Stimulated activated CD8-positive, alpha-beta memory T cell treated with anti-CD3 and anti-CD28 coated beads, Interleukin-12 subunit alpha, Interleukin-12 subunit beta, amount 100 ng/mL, for 4 hours (primary cell): ENCODE data around the gene SH3RF3.

ENCODE experiments used
- DNase-seq: peaks from one replicate; pipeline ENCODE4 v3.0.0-alpha.2; 2020; ENCODE audit warnings: low read depth

SH3RF3 gene

GRCh38 chr2:109203246-109204011 lies 74.4 kb downstream of the SH3RF3 start:
- no peak for DNase-seq

- no peak for DNase-seq
These were observed 75.4 kb downstream of the SH3RF3 start for GRCh38 chr2:109204412-109204811.

GRCh38 chr2:109205447-109205846 lies 76.4 kb downstream of the SH3RF3 start:
- no peak for DNase-seq

GRCh38 chr2:109206569-109207146 lies 77.7 kb downstream of the SH3RF3 start:
- no peak for DNase-seq

GRCh38 chr2:109207176-109207575 lies 78.2 kb downstream of the SH3RF3 start:
- DNase-seq: no peak

GRCh38 chr2:109208071-109208950 lies 79.3 kb downstream of the SH3RF3 start:
- DNase-seq: no peak

- DNase-seq: no peak
These were observed 79.9 kb downstream of the SH3RF3 start for GRCh38 chr2:109208951-109209335.

- no peak for DNase-seq
These were observed 80.4 kb downstream of the SH3RF3 start for GRCh38 chr2:109209412-109209811.

GRCh38 chr2:109209941-109210340 lies 80.9 kb downstream of the SH3RF3 start:
- DNase-seq: no peak

GRCh38 chr2:109210431-109211200 lies 81.6 kb downstream of the SH3RF3 start:
- DNase-seq: no peak

GRCh38 chr2:109211315-109211714 lies 82.3 kb downstream of the SH3RF3 start:
- DNase-seq: no peak

- no peak for DNase-seq
These were observed 84.0 kb downstream of the SH3RF3 start for GRCh38 chr2:109212836-109213563.

GRCh38 chr2:109213646-109214433 lies 84.8 kb downstream of the SH3RF3 start:
- peak; percentile 41 for DNase-seq

- DNase-seq: no peak
These were observed 85.8 kb downstream of the SH3RF3 start for GRCh38 chr2:109214651-109215371.

- no peak for DNase-seq
These were observed 86.9 kb downstream of the SH3RF3 start for GRCh38 chr2:109215866-109216265.

- DNase-seq: no peak
These were observed 87.3 kb downstream of the SH3RF3 start for GRCh38 chr2:109216332-109216731.

GRCh38 chr2:109217362-109218086 lies 88.5 kb downstream of the SH3RF3 start:
- DNase-seq: no peak

- no peak for DNase-seq
These were observed 89.2 kb downstream of the SH3RF3 start for GRCh38 chr2:109218087-109218791.

GRCh38 chr2:109218792-109219126 lies 89.8 kb downstream of the SH3RF3 start:
- no peak for DNase-seq
